Inflammatory macrophage treated with lipopolysaccharide for 1 hour (primary cell): ENCODE data around the gene TAS2R30.

Experiments used
- DNase-seq, 2 donors: peaks; one replicate each; pipeline ENCODE4 v3.0.0-alpha.2; 2020 to 2022

Gene TAS2R30, protein sequence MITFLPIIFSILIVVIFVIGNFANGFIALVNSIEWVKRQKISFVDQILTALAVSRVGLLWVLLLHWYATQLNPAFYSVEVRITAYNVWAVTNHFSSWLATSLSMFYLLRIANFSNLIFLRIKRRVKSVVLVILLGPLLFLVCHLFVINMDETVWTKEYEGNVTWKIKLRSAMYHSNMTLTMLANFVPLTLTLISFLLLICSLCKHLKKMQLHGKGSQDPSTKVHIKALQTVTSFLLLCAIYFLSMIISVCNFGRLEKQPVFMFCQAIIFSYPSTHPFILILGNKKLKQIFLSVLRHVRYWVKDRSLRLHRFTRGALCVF

DNA sequence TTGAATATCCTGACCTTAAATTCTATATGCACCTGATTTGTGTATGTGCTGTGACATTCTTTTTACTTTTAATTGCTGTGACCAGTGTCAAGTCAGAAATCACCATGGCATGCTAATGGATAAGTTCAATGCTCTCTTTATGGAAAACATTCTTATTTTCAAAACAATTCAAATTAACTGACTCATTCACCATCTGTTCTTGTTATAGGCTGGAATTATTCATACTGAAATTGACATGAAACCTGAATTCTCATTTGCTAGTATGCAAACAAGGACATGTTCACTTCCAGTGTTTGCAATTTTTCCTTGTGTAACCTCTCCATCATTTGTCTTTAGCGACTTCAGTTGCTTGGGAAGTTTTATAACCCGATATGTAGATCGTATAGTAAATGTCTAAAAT lies at the start of gene TAS2R30:
TSS of gene TAS2R30 (minus strand) at position 340 of the 400 bp plus-strand sequence. CDS start 400 bp downstream, outside the sequence.
- DNase-seq = no peak

DNA sequence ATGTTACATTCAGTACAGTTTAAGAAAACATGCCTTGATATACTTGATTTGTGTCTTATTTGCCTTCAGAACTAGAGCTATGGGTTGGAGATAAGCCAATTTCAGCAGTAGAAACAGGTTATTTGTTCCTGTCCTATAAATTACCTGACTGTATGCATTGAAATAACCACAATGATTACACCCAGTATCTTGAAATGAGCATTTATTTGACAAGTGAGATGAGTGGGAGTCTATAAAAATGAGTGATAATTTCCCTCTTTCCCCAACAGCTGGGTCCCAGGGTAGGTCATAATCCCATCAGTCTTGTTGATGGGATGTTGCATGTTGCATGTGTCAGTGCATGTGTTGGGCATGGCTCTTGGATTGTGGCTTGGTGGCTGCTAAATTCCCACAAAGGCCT lies 48.6 kb upstream of the TAS2R30 start:
- DNase-seq = no peak

DNA sequence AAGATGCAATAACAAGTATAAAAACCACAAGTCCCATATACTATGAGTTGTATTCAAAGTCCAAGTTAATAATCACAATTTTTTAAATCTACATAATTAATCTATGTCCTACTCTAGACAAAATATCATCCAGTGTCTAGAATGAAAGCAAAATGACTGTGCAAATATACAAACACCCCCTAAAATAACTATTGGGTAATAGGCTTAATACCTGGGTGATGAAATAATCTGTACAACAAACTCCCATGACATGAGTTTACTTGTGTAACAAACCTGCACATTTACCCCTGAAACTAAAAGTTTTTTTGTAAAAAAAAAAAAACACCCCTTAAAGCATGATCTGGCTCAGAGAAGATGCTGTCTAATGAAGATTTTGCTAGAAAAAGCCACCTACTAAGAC lies 48.1 kb upstream of the TAS2R30 start:
- DNase-seq = no peak

DNA sequence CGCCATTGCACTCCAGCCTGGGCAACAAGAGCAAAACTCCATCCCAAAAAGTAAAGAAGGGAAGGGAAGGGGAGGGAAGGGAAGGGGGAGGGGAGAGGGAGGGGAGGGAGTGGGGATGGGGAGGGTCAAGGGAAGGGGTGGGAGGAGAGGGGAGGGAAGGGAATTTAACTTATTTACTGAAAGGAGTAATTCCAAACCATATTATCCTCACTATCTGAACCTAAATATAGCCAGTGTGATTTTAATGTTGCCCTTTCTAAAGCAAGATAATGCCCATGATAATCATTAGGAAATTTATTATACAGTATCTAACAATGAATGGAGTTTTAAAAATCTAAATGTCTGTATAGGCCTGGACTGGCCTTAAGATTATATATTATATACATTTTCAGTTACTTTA lies 43.8 kb upstream of the TAS2R30 start:
- DNase-seq = no peak

DNA sequence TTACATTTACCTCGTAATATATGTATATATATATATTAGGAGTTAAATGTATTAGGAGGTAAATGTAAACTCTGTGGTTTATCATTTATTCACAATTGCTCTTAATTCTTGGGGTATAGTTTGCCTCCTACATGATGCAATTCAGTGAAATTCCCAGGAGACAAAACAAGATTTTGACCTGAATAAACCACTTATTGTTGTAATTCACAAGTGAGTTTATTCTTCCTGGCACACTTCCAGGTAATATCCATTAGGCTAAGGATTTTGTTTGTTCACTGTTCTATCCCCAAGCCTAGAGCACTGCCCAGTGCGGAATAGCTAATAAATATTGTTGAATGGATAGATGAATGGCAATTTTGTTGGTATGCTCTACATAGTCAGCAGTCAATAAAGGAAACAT lies 39.6 kb upstream of the TAS2R30 start:
- DNase-seq = no peak

DNA sequence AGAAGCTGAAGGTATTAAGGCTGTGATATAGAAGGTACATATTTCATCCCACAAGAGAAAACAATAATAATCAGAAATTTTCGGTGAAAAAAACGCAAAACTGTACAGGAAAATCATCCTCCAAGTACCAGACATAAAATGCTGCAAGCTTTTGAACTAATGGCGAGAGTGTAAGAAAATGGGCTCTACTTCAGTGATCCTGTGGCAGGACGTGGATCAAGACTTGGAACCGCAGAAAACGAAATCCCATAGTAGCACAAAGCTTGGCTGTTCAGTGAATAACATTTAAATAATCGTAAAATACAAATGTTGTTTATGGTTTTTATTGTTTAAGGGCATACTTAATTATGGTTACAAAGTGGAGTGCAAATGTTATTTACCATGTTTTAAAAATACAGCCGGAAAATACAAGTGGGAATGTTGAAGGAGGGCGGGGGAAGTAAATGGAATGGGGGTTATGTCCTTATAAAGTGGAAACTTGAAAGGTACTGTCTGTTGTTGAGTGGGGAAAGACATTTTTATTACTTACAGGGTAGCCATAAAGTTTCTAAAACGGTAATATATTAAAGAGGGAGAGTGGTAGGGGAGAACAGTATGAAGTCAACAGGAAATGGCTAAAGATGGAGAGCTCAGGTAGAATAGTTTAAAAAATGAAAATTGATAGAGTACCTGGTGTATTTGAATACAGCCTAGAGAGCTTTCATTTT lies 37.7 kb upstream of the TAS2R30 start:
- DNase-seq = peak in 1 of 2 donors; percentile 21

DNA sequence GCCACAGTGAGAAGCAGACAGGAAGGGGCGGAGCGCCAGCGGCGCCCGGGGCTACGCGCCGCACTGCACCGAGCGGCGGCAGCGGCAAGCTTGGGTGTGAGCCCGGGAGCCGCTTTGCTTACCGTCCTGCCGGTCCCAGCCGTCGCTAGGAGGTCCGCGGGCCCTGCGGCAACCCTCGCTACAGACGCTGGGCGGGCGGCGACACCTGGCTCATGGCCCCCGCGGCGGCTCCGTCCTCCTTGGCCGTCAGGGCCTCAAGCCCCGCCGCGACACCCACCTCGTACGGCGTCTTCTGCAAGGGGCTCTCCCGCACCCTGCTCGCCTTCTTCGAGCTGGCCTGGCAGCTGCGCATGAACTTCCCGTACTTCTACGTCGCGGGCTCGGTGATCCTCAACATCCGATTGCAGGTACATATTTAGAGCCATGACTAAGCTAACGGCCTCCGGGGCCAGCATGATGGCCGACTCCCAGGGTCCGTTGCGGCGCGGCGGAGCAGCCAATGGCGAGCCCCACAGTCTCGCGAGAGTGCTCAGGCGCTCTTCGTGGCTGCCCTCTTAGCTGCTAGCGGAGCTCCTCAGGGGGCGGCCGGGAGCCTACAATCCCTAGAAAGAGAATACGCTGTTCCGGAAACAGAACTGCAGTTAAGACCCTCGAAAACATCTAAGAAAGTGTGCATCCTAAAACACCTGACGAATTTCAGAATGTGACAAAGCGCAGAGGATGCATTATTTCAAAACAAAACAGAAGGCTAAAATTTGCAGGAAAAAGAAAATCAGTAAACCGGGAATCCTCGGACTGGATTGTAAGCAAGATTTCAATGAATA lies 36.9 kb upstream of the TAS2R30 start, which contains the start of gene SMIM10L1:
TSS of gene SMIM10L1 (plus strand) at position 50 of the 824 bp plus-strand sequence. CDS start at position 213, 163 bp downstream.
- peak; percentile 92 for DNase-seq

DNA sequence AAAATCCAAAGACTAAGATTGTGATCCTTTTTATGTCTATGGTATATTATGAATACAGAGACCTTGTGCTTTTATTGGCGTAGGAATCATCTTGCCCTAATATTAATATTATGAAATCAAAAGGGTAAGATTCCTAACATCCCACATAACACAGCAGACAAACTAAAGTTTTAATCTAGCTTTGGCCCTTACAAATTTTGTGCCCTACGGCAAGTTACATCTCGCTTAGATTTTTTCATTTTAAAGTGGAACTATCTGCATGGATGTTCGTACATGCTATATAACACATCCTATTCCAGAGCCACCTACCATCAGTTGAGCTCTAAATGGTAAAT lies 36.3 kb upstream of the TAS2R30 start:
- no peak for DNase-seq

DNA sequence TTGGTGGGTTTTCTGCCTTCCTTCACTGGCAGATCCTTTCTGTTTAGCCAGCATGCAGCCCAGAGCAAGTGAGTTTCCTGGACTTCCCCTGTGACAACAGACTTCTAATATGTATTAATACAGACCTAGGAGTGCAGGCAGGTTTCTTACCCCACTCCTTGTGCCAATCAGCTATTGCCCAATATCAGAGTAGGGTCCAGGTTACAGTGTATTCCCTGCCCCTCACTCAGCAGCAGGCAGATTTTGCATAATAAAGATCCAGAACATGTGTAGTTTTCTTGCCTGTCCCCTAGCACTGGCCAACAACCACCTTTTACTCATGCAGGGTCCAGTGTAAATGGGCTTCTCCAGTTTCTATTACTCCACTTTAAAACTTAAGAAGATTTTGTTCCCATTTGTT lies 31.9 kb upstream of the TAS2R30 start:
- DNase-seq = no peak

DNA sequence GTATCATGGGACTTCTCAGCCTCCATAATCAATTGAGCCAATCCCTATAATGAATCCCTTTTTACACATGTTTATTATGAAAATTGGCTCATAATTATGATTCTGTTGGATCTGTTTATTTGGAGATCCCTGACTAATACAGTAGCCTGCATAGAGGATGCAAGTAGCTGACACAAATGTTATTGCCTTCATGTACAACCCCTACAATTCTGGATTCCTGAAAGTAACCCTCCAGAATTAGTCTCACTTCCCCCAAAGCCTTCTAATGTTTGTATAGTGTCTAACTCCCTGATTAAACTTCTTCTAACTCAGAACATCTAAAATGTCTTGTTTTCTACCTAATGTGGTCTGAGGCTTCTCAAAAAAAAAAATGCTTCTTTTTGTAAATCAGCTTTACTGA lies 29.9 kb upstream of the TAS2R30 start:
- DNase-seq = no peak

DNA sequence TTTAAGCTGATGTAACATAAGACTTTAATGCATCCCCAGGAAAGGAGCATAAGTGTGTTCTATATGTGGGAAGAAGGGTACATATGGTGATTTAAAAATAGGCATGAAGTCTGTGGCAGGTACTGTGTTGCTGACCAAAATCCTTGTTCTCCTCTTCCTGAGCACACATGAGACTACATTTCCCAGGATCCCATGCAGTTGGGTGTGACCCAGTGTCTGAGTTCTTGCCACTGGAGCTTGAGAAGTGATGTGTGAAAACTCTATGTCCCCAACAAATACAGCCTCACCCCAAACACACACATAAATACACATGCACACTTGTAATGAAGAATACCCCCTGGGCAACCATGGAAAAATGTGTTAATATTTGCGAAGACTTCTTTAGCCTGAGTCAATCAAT lies 28.1 kb upstream of the TAS2R30 start:
- no peak for DNase-seq

DNA sequence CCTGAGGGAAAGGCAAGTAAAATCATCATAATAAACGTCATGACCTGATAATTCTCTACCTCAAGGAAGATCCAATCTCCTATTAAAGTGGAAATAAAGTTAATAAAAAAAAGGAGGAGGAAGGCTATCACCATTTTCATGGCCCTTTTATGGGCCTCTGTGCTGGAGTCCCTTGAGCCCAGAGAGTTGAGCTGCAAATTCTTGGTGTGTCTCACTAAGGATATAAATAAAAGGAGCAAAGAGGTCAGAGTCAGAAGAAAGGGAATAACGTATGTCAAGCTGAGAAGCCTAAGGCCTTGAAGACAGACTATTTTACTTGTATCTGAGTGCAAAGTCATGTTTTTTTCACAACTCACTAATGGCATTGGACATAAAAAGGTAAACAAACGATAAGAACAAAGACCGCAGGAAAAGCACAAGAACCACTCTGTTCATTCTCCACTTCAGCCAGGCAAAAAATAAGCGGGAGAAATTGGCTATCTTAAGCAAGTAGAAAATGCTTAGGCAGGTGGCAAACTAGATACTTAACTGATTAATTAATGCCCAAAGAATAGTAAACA lies 24.5 kb upstream of the TAS2R30 start:
- no peak for DNase-seq

DNA sequence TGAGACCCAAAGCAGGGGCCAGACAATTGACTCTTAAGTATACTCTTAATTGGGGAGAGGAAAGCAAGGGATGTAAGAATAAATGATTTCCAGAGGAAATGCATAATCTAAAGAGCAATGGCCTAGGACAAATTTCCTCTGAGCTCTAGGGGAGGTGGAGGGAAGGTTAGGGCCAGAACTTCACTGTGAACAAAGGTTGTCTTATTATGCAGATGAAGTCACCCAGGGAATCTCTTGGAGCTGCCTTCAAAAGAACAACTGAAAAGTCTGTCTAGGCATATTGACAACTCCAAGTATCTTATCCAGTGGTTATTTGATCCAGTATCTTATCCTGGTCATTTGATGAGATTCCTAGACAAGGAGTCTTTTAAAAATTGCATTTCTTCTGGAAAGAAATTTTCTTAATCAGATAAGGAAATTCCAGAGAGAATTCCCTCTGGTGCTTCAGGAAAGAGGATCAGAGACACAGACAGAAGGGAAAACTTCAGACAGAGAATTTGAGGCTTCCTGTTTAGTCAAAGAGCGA lies 20.0 kb upstream of the TAS2R30 start:
- no peak for DNase-seq

DNA sequence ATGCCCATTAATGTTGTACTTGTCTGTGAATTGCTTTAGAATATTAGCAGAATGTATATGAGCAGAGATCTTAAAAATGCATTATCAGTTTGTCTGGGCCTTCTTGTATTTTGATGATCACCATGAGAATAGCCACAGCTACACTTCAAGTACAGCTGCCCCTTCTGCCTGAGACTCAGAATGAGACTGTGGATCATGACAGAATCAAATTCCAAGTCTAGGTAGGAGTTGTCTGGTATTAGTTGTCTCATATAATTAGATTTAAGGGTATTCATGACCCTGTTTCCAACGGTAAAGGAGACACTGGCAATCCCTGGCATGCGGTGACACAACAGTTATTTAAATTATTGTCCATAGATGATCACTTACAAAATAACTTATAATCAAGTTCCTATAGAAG lies 18.3 kb upstream of the TAS2R30 start:
- no peak for DNase-seq

DNA sequence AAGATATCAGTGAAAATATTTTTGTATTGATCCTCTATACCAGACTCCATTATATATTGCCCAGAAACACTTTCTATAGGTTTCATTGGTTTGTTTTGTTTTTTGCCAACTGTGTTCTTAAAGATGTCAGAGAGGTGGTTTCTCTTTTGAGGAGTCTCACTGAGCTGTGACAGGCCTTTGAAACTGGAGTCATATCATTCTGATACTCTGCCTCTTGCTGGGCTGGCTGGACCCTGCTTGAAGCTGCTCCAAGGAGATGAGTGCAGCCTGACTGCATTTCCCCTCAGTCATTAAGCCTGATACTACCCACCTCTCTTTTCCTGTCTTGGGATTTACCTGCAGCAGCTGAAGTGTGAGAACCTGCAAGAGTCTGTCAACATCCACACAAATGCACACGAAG lies 16.4 kb upstream of the TAS2R30 start:
- no peak for DNase-seq

DNA sequence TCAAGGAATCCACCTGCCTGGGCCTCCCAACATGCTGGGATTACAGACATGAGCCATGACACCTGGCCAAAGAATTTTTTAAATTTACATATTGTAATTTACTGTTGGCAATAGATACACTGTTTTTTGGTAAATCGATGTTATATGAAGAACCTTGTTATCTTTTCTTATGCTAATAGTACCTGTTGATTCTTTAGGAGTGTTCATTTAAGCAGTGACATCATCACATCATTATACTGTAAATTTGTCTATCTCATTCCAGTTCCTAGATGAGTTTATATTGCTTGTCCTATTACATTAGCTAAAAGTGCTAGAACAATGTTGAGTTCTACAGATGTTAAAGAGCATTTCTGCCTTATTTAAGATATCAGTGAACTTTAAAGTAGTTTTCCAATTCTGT lies 13.0 kb upstream of the TAS2R30 start:
- DNase-seq = no peak

DNA sequence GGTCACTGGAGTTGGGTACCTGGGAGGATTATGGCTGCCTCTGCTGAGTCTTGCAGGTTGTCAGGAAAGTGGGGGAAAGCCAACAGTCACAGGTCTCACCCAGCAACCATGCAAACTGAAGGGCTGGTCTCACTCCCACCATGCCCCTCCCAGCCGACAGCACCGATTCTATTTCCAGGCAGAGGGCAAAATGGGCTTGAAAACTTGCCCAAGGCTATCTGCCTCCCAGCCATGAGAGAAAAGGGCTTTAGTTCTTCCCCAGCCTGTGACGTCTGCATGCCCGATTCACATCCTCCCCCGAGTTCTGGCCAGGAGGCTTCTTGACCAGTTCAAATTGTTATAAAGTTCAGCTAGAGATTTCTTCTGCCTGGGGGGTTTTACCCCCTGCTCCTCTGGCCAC lies 9.9 kb upstream of the TAS2R30 start:
- DNase-seq = no peak

DNA sequence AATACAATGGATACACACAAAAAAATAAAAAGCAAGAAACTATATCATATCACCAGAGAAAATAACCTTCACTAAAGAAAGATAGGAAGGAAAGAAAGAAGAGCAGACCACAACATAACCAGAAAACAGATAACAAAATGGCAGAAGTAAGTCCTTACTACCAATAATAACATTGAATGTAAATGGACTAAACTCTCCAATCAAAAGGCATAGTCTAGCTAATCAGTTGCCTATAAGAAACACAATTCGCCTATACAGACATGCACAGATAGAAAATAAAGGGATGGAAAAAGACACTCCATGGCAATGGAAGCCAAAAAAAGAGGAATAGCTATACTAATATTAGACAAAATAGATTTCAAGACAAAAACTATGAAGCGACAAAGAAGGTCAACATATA lies 8.9 kb upstream of the TAS2R30 start:
- no peak for DNase-seq

DNA sequence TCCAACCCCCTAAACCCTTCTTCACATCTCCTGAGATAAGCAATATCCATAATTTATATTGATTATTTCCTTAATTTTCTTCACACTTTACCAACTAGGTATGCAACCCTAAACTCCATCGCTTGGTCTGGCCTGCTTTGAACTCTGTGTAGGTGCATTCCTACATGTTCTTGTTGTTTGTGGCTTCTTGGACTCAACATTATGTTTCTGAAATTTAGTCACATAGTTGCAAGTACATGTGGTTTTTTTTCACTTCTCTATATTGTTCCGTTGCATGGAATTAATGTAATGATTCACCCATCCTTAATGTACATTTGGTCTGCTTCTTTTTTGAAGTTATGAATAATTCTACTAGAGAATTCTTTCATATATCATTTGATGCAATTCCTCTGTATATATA lies 1.6 kb upstream of the TAS2R30 start:
- peak in 1 of 2 donors; percentile 2 for DNase-seq

DNA sequence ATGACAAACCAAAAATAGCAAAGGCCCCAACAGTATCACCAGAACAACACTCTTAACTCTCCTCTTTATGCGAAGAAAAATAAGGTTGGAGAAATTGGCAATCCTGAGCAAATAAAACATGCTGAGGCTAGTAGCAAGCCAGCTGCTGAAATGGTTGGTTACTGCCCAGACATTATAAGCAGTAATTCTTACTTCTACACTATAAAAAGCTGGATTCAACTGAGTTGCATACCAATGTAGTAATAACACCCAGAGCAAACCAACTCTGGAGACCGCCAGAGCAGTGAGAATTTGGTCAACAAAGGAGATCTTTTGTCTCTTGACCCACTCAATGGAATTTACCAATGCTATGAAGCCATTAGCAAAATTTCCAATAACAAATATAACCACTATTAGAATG lies 628 bp downstream of the TAS2R30 start:
- no peak for DNase-seq

DNA sequence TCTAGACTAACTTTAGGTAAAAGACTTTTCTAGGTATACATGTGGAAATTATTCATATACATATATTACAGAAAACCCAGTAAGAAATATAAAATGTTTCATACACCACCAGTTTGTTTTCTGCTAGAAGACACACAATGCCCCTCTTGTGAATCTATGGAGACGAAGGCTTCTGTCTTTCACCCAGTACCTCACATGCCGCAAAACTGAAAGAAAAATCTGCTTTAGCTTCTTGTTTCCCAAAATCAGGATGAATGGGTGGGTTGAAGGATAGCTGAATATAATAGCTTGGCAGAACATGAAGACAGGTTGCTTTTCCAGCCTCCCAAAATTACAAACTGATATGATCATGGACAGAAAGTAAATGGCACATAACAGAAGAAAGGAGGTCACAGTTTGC lies 1.3 kb downstream of the TAS2R30 start:
- no peak for DNase-seq

DNA sequence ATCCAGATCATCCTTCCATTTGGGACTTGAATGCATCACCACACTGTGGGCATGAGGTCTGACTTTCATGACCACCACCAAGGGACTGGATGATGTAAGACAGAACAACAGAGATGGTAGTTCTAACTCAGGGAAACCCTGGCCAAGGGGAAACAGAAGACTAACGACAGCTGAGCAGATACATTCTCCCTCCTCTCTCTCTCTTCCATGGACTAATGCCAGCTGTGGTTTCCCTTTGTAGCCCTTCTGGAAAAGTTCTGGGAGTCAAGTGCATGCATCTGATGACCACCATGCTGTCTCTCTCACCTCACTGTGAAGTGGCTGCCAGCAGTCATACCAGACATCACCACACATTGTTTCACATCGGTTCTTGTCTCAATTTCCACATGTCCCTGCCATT lies 3.4 kb downstream of the TAS2R30 start:
- no peak for DNase-seq

DNA sequence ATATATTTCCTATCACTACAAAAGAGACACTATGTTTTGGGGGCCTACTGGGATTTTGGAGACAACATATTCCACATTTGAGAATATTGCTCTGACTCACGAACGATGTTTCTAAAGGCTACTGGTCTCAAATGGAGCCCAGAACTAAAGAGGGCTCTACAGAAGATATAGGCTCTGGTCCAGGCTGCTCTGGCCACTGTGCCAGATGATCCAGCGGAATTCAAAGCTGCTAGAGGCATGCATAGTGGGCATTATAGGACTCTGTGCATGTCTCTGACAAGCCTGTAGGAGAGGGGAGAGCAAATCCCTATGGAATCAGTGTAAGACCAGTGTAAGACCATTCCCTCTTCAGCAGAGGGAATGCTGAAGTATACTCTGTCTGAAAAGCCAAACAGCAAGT lies 4.1 kb downstream of the TAS2R30 start:
- DNase-seq = no peak
